Neuronal stem cell (in vitro differentiated cells): ENCODE measurements around the gene CFAP57.
A peak's percentile ranks its signal among the peaks of the same experiment; 100 is the strongest.

Experiments
- DNase-seq: peaks from one replicate; pipeline ENCODE4 v3.0.0-alpha.2; 2013; ENCODE audit warnings: low spot score
- H2AFZ ChIP-seq: one replicate; pipeline ENCODE4 v1.6.1; 2013; ENCODE audit warnings: mild to moderate bottlenecking, low read length, inconsistent platforms
- H2AK5ac ChIP-seq: 2 replicates; pipeline ENCODE4 v1.6.1; 2013; ENCODE audit warnings: low read depth, mild to moderate bottlenecking, inconsistent platforms, low read length, moderate library complexity, mixed read lengths
- H2BK120ac ChIP-seq: 2 replicates; pipeline ENCODE4 v1.6.1; 2013; ENCODE audit warnings: low read depth, mild to moderate bottlenecking, inconsistent platforms, low read length, moderate library complexity, mixed read lengths
- H2BK12ac ChIP-seq: one replicate; pipeline ENCODE4 v1.6.1; 2013; ENCODE audit warnings: low read length, inconsistent platforms
- H2BK15ac ChIP-seq: 2 replicates; pipeline ENCODE4 v1.6.1; 2013; ENCODE audit warnings: mild to moderate bottlenecking, low read length, inconsistent platforms, mixed read lengths
- H2BK5ac ChIP-seq: one replicate; pipeline ENCODE4 v1.6.1; 2013; ENCODE audit warnings: inconsistent platforms, mild to moderate bottlenecking, low read length, moderate library complexity
- H3K14ac ChIP-seq: one replicate; pipeline ENCODE4 v1.6.1; 2013; ENCODE audit warnings: low read length, inconsistent platforms
- H3K18ac ChIP-seq: 2 replicates; pipeline ENCODE4 v1.6.1; 2013; ENCODE audit warnings: low read length, inconsistent platforms
- H3K23ac ChIP-seq: 2 replicates; pipeline ENCODE4 v1.6.1; 2013; ENCODE audit warnings: low read depth, mild to moderate bottlenecking, mixed read lengths, low read length, inconsistent platforms; ENCODE audit not compliant: poor library complexity
- H3K27ac ChIP-seq: replicated peaks from 3 replicates; pipeline ENCODE4 v1.5.1; 2013; ENCODE audit warnings: low read length, inconsistent platforms
- H3K27me3 ChIP-seq, 3 experiments: 2 replicates each; pipeline ENCODE4 v1.6.1; 2013; ENCODE audit warnings: low read length in 3 of 3, mild to moderate bottlenecking in 2 of 3, inconsistent platforms in 1 of 3, low read depth in 1 of 3, mixed read lengths in 1 of 3, moderate library complexity in 1 of 3; ENCODE audit not compliant: control insufficient read depth in 3 of 3, insufficient read depth in 3 of 3
- H3K36me3 ChIP-seq, 2 donors: replicated peaks in 1 of 2; 2 replicates each; pipeline ENCODE4 v1.6.1; 2013; ENCODE audit warnings: low read length in 2 of 2; ENCODE audit not compliant: control insufficient read depth in 2 of 2, insufficient read depth in 2 of 2
- H3K4ac ChIP-seq: 2 replicates; pipeline ENCODE4 v1.6.1; 2013; ENCODE audit warnings: inconsistent platforms, mild to moderate bottlenecking, low read length, moderate library complexity
- H3K4me1 ChIP-seq, 2 donors: 1 replicate in 1 of 2; 2 replicates in 1 of 2; pipeline ENCODE4 v1.6.1; 2013; ENCODE audit warnings: low read length in 2 of 2, low read depth in 1 of 2; ENCODE audit not compliant: control insufficient read depth in 2 of 2, insufficient read depth in 1 of 2
- H3K4me2 ChIP-seq: one replicate; pipeline ENCODE4 v1.6.1; 2013; ENCODE audit warnings: mild to moderate bottlenecking, low read length, inconsistent platforms; ENCODE audit not compliant: insufficient read depth, poor library complexity, severe bottlenecking
- H3K4me3 ChIP-seq, 2 donors: 2 replicates each; pipeline ENCODE4 v1.5.1; 2013; ENCODE audit warnings: low read length in 2 of 2, mild to moderate bottlenecking in 2 of 2, inconsistent platforms in 1 of 2, moderate library complexity in 1 of 2
- H3K79me1 ChIP-seq: one replicate; pipeline ENCODE4 v1.6.1; 2013; ENCODE audit warnings: low read depth, mild to moderate bottlenecking, inconsistent platforms, low read length, moderate library complexity
- H3K9ac ChIP-seq: one replicate; pipeline ENCODE4 v1.6.1; 2013; ENCODE audit warnings: mild to moderate bottlenecking, low read depth, low read length, inconsistent platforms; ENCODE audit not compliant: poor library complexity
- H3K9me3 ChIP-seq, 2 donors: replicated peaks in 1 of 2; 2 replicates each; pipeline versions ENCODE3 to v1.6.1; 2013; ENCODE audit warnings: low read length in 2 of 2, mild to moderate bottlenecking in 2 of 2, inconsistent platforms in 1 of 2, low read depth in 1 of 2, mixed read lengths in 1 of 2, moderate library complexity in 1 of 2; ENCODE audit not compliant: control insufficient read depth in 2 of 2, insufficient read depth in 1 of 2
- H4K8ac ChIP-seq: one replicate; pipeline ENCODE4 v1.6.1; 2013; ENCODE audit warnings: low read depth, mild to moderate bottlenecking, inconsistent platforms, low read length, moderate library complexity
- H4K91ac ChIP-seq: one replicate; pipeline ENCODE4 v1.6.1; 2013; ENCODE audit warnings: low read length, low read depth, mild to moderate bottlenecking, inconsistent platforms; ENCODE audit not compliant: poor library complexity
- WGBS, 2 donors: extraction: QIAGEN DNeasy Blood & Tissue Kit; methylation state at CpG; one replicate each; pipeline ENCODE4 v1.1.7; 2013; ENCODE audit warnings: missing lambda C conversion rate in 2 of 2, mixed read lengths in 1 of 2; ENCODE audit not compliant: insufficient read length in 2 of 2, insufficient replicate concordance in 1 of 2; ENCODE audit errors: extremely low coverage in 2 of 2; 5-methylcytosine and 5-hydroxymethylcytosine counted together

Gene CFAP57

DNA sequence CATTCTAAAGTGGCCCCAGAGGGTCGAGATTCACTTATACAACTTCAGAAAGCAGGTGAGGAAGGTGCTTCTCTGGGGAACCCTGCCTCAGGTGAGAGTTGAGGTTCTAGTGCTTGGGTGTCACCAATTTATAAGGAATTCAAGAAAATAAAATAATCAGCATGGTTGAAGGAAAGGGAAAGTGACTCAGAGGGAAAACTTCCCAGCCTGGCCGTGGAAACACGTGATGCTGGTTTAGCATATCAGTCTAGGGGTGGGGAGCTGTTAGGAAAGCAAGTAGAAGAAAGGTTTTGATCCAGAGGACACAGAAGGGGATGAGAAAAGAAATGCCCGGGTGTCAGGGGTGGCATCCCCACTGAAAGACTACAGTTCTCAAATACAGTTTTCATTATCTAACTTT, 59.9 kb downstream of the CFAP57 start:
- Histone ChIP-seq H3K4me3 (no peak overlapping the region), H2BK5ac (no peak overlapping the region), H3K9ac (no peak overlapping the region), H2BK120ac (no peak overlapping the region), H3K36me3 (no peaks in the 10 kb centered on the region), H2BK15ac (no peak overlapping the region), H3K18ac (no peak overlapping the region), H4K91ac (no peak overlapping the region), H2AFZ (no peak overlapping the region), H3K27me3 (peaks cover 0 to 43% (median 0%) of the 10 kb centered on the region in 3 experiments), H3K27ac (no peak overlapping the region), H2AK5ac (no peak overlapping the region), H3K4me1 (peaks cover 4 to 5% of the 10 kb centered on the region in 2 donors), H2BK12ac (no peak overlapping the region), H3K4me2 (no peak overlapping the region), H3K79me1 (no peaks in the 10 kb centered on the region), H3K4ac (no peak overlapping the region), H3K9me3 (no peaks in the 10 kb centered on the region), H4K8ac (no peak overlapping the region), H3K23ac (no peak overlapping the region), H3K14ac (no peak overlapping the region)
- DNase-seq, result no peak
- WGBS, 2 donors, result no CpG with 5 or more reads among the region's 4 CpGs

DNA sequence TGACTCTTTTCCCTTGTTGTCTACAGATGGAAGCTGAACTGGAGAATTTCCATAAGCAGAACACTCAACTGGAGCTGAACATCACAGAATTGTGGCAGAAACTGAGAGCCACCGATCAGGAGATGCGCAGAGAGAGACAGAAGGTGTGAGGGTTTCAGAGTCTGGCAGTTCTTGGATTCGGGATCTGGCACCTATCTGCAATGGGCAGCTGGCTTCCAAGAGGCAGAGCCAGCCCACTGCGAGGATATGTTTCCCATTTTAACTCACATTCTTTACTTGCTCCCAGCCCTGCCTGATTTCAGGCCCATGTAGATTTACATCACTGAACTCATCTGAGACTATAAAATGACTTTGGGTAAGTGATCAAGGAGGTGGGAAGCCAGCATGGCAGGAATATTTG, 60.4 kb downstream of the CFAP57 start:
- Histone ChIP-seq H2BK5ac (no peak overlapping the region), H4K8ac (no peak overlapping the region), H3K4me3 (no peak overlapping the region), H3K18ac (no peak overlapping the region), H4K91ac (no peak overlapping the region), H3K27me3 (peaks cover 0 to 43% (median 0%) of the 10 kb centered on the region in 3 experiments), H2AK5ac (no peak overlapping the region), H3K9ac (no peak overlapping the region), H2AFZ (no peak overlapping the region), H3K23ac (no peak overlapping the region), H3K27ac (no peak overlapping the region), H3K4me1 (peaks cover 4 to 5% of the 10 kb centered on the region in 2 donors), H2BK120ac (no peak overlapping the region), H3K9me3 (no peaks in the 10 kb centered on the region), H3K79me1 (no peaks in the 10 kb centered on the region), H3K14ac (no peak overlapping the region), H3K36me3 (no peaks in the 10 kb centered on the region), H3K4ac (no peak overlapping the region), H2BK15ac (no peak overlapping the region), H2BK12ac (no peak overlapping the region), H3K4me2 (no peak overlapping the region)
- WGBS, 2 donors, result no CpG with 5 or more reads among the region's 4 CpGs
- no peak for DNase-seq

DNA sequence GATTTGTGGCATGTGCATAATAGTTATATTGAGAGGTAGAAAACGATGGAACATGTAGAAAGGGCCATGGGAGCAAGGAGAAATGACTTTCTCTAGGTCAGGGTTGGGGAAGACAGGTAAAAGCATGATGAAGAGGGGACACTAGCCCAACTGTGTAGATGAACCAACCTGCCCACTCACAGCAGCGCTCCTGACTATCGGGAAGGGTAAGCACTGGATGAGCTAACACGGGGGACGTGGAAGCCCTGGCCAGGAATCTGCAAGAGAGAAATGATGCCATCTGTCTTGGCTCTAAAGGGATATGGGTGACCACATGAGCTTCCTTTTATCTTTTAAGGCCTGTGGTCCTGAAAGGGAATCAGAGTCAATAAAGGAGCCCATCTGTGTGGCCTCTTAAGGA, 61.5 kb downstream of the CFAP57 start:
- Histone ChIP-seq H3K4me3 (no peak overlapping the region), H2AK5ac (no peak overlapping the region), H3K4me1 (peaks cover 4 to 5% of the 10 kb centered on the region in 2 donors), H3K36me3 (no peaks in the 10 kb centered on the region), H4K91ac (no peak overlapping the region), H4K8ac (no peak overlapping the region), H3K27me3 (peaks cover 0 to 43% (median 0%) of the 10 kb centered on the region in 3 experiments), H3K9me3 (no peaks in the 10 kb centered on the region), H3K27ac (no peak overlapping the region), H2BK15ac (no peak overlapping the region), H3K4me2 (no peak overlapping the region), H2AFZ (no peak overlapping the region), H2BK5ac (no peak overlapping the region), H3K79me1 (no peaks in the 10 kb centered on the region), H2BK12ac (no peak overlapping the region), H3K14ac (no peak overlapping the region), H3K9ac (no peak overlapping the region), H3K23ac (no peak overlapping the region), H3K4ac (no peak overlapping the region), H3K18ac (no peak overlapping the region), H2BK120ac (no peak overlapping the region)
- no peak for DNase-seq
- no CpG with 5 or more reads among the region's 5 CpGs for WGBS, 2 donors

DNA sequence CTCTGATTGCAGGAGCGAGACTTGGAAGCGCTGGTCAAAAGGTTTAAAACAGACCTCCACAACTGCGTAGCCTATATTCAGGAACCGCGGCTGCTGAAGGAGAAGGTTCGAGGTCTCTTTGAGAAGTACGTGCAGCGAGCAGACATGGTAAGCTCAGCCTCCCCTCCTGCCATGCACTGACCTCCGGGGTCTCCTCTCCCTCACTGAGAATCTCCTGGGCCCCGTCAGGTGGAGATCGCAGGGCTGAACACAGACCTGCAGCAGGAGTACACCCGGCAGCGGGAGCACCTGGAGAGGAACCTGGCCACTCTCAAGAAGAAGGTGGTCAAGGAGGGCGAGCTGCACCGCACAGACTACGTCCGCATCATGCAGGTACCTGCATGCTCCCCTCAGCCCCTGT, 62.1 kb downstream of the CFAP57 start:
- H2AK5ac ChIP-seq, result no peak overlapping the region
- H3K4me2 ChIP-seq, result no peak overlapping the region
- H3K18ac ChIP-seq, result no peak overlapping the region
- no peaks in the 10 kb centered on the region for H3K36me3 ChIP-seq
- peaks cover 0 to 43% (median 0%) of the 10 kb centered on the region in 3 experiments for H3K27me3 ChIP-seq
- no peak for DNase-seq
- H3K9ac ChIP-seq, result no peak overlapping the region
- H2AFZ ChIP-seq, result no peak overlapping the region
- no peaks in the 10 kb centered on the region for H3K9me3 ChIP-seq
- H3K4me3 ChIP-seq, result no peak overlapping the region
- peak overlapping the region; percentile 14 for H4K91ac ChIP-seq
- H2BK15ac ChIP-seq, result no peak overlapping the region
- H3K4me1 ChIP-seq, result peaks cover 3 to 4% of the 10 kb centered on the region in 2 donors
- no peak overlapping the region for H2BK12ac ChIP-seq
- H3K79me1 ChIP-seq, result no peaks in the 10 kb centered on the region
- no peak overlapping the region for H4K8ac ChIP-seq
- H3K23ac ChIP-seq, result no peak overlapping the region
- no peak overlapping the region for H3K27ac ChIP-seq
- no CpG with 5 or more reads among the region's 17 CpGs for WGBS, 2 donors
- no peak overlapping the region for H2BK120ac ChIP-seq
- H3K14ac ChIP-seq, result no peak overlapping the region
- H3K4ac ChIP-seq, result no peak overlapping the region
- no peak overlapping the region for H2BK5ac ChIP-seq
